ENCODE measurements around the gene UGT1A10.

- no peak for TF ChIP-seq CTCF (IDR thresholded peaks at IDR 0.05; ENCODE audit: poor library complexity, severe bottlenecking)
- no peak for TF ChIP-seq RAD21 (conservative IDR thresholded peaks at IDR 0.05)
- TF ChIP-seq EZH2 (IDR thresholded peaks at IDR 0.05; ENCODE audit: borderline replicate concordance, insufficient read depth, low read length, poor library complexity, severe bottlenecking), result no peak
- no peak for TF ChIP-seq EP300 (conservative IDR thresholded peaks at IDR 0.05; ENCODE audit: poor library complexity, severe bottlenecking)
- no peak for TF ChIP-seq POLR2AphosphoS5 (IDR thresholded peaks at IDR 0.05)
- TF ChIP-seq, protein P1, sequence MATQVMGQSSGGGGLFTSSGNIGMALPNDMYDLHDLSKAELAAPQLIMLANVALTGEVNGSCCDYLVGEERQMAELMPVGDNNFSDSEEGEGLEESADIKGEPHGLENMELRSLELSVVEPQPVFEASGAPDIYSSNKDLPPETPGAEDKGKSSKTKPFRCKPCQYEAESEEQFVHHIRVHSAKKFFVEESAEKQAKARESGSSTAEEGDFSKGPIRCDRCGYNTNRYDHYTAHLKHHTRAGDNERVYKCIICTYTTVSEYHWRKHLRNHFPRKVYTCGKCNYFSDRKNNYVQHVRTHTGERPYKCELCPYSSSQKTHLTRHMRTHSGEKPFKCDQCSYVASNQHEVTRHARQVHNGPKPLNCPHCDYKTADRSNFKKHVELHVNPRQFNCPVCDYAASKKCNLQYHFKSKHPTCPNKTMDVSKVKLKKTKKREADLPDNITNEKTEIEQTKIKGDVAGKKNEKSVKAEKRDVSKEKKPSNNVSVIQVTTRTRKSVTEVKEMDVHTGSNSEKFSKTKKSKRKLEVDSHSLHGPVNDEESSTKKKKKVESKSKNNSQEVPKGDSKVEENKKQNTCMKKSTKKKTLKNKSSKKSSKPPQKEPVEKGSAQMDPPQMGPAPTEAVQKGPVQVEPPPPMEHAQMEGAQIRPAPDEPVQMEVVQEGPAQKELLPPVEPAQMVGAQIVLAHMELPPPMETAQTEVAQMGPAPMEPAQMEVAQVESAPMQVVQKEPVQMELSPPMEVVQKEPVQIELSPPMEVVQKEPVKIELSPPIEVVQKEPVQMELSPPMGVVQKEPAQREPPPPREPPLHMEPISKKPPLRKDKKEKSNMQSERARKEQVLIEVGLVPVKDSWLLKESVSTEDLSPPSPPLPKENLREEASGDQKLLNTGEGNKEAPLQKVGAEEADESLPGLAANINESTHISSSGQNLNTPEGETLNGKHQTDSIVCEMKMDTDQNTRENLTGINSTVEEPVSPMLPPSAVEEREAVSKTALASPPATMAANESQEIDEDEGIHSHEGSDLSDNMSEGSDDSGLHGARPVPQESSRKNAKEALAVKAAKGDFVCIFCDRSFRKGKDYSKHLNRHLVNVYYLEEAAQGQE (IDR thresholded peaks at IDR 0.05; ENCODE audit: borderline replicate concordance), result no peak
- no peak for TF ChIP-seq SMC3 (conservative IDR thresholded peaks at IDR 0.05; ENCODE audit: poor library complexity)
- no peak for TF ChIP-seq TAF1 (IDR thresholded peaks at IDR 0.05; ENCODE audit: low read depth)
Measured at GRCh38 chr2:233802132-233802815, 166.0 kb downstream of the UGT1A10 start.

Measured in neural cell (in vitro differentiated cells).